GM21423 (cell line): ENCODE results near the gene FAU.
"Not testable (repeated sequence)": the region's sequence is repeated elsewhere in the genome, so short reads cannot be mapped to it uniquely, and the experiment has no call there.

Source experiments
- ATAC-seq: cut with Tn5 transposase; IDR thresholded peaks from one replicate; pipeline ENCODE4 v1.9.1; 2021; ENCODE audit warnings: mild to moderate bottlenecking, moderate library complexity; ENCODE audit not compliant: unreplicated experiment

The FAU gene

DNA sequence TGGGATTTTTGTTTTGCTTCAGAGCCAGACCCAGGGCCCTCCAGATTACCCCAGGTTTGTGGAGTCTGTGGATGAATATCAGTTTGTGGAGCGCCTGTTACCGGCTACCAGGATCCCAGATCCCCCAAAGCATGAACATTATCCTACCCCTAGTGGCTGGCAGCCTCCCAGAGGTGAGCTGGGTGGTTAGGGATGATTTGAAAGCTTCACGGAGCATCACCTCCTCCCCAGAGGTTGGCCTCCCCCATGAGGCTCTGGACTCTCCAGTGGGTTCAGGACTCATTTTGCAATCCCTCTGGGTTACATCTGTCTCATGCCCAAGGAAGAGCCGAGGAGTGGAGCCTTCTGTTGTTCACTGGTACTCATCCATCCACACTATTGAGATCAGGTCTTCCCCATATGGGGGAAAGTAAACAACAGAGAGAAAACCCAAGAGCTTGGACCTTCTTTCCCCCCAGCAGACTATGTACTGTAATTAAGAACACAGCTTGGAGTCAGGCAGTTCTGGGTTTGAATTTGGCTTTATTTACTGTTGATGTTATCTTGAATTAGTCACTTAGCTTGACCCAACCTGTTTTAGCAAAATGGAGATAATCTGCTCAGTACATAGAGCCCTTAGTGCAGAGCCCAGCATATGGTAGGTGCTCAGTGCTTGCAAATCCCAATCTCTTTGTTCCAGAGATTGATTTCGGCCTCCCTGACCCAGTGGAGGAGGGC, 2.7 kb upstream of the FAU start:
- ATAC-seq = no peak

DNA sequence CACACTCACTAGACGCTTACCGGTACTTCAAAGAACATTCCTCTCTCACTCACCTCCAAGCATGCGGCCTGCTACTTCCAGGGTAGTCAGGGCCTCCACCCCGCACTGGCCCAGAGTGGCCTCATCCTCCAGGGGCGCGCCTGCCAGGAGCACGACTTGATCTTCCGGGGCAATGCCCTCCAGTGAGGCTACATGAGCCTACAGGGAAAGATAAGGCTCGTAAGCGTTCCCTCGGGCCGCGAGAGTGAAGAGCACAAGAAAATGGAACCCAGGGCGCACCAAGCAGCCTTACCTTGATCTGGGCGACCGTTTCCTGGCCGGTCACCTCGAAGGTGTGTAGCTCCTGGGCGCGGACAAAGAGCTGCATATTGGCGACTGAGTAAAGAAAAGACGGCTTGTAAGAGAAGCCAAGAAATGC, 478 bp downstream of the FAU start:
- no peak for ATAC-seq

- no peak for ATAC-seq
These were observed 1.1 kb downstream of the FAU start for GRCh38 chr11:65120831-65121230.

DNA sequence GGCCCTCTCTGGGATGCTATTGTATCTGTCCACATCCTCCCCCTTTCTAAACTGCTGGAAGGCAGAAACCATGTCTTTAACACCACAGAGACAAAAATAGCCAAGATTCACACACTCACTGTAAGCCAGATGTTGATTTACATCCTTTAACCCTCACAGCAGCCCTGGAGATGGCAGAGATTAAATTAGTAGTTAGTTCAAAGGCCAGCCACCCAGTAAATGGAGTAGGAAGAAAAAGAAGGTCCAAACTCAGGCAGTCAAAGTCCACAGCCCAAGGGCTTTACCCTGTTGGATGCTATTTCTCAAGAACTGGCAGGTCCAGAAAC, 2.3 kb downstream of the FAU start:
- no peak for ATAC-seq

DNA sequence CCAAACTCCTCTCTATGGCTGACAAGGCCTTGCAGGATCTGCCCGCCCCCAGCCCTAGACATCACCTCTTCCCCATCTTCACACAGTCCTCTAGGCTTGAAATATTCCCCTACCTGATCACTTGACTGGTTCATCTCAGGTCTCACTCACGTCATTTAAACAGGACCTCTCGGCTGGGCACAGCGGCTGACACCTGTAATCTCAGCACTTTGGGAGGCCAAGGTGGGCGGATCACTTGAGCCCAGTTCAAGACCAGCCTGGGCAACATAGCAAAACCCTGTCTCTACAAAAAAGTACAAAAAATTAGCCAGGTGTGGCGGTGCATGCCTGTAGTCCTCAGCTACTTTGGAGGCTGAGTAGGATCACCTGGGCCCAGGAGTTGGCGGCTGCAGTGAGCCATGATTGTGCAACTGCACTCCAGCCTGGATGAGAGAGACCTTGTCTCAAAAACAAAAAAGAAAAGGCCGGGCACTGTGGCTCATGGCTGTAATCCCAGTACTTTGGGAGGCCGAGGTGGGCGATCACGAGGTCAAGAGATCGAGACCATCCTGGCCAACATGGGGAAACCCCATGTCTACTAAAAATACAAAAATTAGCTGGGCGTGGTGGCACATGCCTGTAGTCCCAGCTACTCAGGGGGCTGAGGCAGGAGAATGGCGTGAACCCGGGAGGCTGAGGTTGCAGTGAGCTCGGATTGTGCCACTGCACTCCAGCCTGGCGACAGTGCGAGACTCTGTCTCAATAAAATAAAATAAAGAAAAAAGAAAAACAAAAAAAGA, 2.9 kb downstream of the FAU start:
- ATAC-seq = not testable (repeated sequence)

GRCh38 chr11:65118097-65118837, 3.7 kb downstream of the FAU start:
- no peak for ATAC-seq

GRCh38 chr11:65117206-65118096, 4.5 kb downstream of the FAU start, which contains the start of gene ZNHIT2:
Gene ZNHIT2 (minus strand): TSS chr11:65117701. CDS start chr11:65117653, 48 bp downstream.
- peak; percentile 56 for ATAC-seq

- ATAC-seq = no peak
These were observed 5.3 kb downstream of the FAU start for GRCh38 chr11:65116370-65117205.

DNA sequence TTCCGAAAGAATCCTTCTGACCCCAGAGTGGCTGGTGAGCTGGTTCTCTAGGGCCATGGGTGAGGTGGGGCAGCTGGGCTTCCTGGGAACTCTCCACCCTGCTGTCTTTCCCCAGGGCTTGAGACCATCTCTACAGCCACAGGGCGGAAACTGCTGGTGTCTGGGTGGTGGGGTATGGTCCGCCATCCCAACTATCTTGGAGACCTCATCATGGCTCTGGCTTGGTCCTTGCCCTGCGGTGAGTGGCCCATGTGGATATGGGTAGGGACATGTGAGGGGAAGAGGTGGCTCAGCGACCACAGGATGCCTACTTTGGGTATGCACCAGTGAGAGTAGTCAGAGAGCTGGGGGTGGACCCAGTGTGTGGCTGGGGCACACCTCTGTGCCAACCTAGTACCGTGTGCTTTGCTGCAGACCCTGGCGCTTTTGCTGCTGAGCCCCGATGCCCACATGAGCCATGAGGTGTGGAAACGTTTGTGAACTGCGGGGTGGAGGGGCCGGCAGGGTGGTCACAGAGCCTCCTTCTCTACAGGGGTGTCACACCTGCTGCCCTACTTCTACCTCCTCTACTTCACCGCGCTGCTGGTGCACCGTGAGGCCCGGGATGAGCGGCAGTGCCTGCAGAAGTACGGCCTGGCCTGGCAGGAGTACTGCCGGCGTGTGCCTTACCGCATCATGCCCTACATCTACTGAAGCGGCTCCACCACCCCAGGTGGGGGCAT, 6.4 kb downstream of the FAU start:
- ATAC-seq = no peak

- no peak for ATAC-seq
These were observed 7.3 kb downstream of the FAU start for GRCh38 chr11:65114538-65115171.

DNA sequence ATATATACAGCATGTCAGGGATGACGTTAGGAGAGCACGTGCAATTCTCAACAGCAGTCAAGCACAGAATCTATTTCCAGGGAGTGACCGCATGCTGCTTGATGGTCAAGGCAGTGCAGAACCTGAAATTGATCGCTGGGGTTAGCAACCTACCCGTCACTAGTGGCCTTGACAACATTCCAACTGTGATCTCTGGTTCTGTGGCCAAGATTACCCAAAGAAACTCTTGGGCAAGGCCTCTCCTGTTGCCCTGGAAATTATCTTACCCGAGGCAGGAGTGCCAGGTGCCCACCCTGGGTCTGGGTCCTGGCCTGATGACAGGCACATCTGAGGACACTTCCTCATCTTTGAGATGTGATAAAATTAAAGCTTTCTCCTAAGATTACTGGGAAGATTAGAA, 8.1 kb downstream of the FAU start:
- ATAC-seq = no peak

- ATAC-seq = no peak
These were observed 8.6 kb downstream of the FAU start for GRCh38 chr11:65113361-65113756.

DNA sequence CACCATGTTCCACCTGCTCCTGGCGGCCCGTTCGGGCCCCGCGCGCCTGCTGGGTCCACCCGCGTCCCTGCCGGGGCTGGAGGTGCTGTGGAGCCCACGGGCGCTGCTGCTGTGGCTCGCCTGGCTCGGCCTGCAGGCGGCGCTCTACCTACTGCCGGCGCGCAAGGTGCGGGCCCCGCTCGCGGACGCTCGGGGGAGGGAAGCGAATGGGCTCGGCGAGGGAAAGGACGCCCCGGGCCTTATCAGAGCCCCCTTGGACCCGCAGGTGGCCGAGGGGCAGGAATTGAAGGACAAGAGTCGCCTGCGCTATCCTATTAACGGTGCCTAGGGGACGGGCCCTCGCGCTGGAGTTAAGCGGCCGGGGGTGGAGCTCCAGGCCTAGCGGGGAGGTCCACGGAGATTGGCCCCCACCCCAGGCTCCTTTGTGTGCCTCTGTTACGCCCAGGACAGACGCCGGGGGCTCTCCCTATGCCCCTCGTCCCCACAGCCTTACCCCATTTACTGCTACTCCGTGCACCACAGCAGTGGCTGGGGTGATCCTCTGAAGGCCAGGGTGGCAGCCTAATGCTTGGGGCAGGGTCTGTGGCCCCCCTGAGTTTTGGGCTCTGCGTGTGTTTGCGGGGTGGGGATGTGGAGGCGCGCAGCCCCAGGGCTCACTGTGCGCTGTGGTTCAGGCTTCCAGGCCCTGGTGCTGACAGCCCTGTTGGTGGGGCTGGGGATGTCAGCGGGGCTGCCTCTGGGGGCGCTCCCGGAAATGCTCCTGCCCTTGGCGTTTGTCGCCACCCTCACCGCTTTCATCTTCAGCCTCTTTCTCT, 9.2 kb downstream of the FAU start:
- ATAC-seq = peak; percentile 32

GRCh38 chr11:65111744-65112545, 10.0 kb downstream of the FAU start, which contains the start of gene TM7SF2:
Gene TM7SF2 (plus strand): TSS chr11:65111872. CDS start chr11:65112016, 144 bp downstream.
- peak; percentile 63 for ATAC-seq

DNA sequence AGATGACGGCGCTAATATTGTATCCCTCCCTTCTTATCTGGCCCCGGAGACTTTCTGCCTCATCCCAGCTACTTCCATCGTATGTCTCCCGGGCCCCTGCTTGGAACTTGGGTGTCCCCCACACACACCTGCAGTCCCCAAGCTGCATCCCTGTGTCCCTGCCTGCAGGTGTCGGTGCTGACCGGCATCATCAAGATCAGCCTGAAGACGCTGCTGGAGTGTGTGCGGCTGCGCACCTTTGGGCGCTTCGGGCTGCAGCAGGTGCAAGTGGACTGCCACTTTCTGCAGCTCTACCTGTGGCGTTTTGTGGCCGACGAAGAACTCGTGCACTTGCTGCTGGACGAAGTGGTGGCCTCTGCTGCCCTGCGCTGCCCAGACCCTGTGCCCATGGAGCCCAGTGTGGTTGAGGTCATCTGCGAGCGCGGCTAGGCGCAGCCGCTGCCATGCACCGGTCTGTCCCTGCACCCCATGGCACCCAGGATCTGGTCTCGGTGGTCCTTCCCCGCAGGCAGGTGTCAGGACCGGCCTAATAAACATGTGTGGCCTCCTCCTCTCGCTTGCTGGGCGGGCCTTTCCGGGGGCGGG, 10.7 kb downstream of the FAU start:
- ATAC-seq = no peak

- ATAC-seq = no peak
These were observed 11.5 kb downstream of the FAU start for GRCh38 chr11:65110354-65110861.
